ENCODE measurements around the gene CYTH1.
"Not testable (repeated sequence)": the region's sequence is repeated elsewhere in the genome, so short reads cannot be mapped to it uniquely, and the experiment has no call there.

The CYTH1 gene

GRCh38 chr17:78761789-78762406 is 20.2 kb downstream of the CYTH1 start:
- DNase-seq (ENCODE audit: low read depth in 2 of 2), result no peak

DNA sequence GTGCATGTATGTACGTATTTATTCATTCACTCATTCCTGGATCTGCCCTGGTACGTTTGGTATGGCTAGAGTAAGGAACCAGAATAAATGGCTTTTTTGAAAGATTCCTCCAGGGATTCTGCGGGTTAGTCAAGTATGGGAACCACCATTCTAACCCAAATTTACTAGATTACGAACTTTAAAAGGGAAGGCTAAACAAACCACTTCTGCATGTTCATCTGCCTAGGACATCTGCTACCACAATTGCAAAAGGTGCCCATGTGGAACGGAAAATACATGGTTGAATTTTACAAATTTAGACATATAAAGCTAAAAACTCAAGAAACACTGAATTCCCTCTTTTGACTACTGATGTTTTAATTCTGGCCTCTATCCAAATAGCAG is 22.1 kb downstream of the CYTH1 start:
- no peak for DNase-seq (ENCODE audit: low read depth in 2 of 2)

DNA sequence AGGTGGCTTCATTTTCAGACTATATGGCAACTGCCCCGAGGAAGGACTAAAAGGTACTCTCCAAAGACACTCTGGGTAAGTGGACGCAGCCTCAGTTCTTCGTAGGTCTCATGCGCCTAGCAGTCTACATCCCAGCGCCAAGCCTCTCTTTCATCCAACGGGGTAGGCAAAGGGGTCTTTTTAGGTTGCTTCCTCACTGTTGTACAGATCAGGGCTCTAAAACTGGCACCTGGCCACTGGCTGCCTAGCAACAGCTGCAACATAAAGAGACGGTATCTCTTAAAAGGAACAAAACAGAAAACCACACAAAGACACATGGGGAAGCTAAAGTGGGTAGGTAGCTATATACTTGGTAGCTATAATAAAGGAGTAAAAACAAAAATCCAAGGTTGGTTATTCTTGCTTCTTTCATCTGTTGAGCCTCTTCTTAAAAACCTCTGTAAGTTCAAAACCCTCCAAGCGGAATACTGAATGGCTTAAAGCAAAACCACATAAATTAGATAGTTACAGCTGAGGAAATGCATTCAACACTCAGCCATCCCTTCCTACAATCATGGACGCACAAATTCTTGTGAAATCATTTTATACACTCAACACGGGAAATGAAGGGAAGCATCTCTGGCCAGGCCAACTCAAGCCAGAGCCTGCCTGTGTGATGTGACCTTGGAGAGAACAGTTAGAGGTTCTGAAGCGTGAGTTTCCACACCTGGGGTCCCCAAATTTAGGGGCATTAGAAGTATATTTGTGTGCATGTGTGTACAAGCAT is 22.7 kb downstream of the CYTH1 start:
- no peak for DNase-seq (ENCODE audit: low read depth in 2 of 2)

GRCh38 chr17:78753316-78754250 is 28.5 kb downstream of the CYTH1 start:
- DNase-seq (ENCODE audit: low read depth in 2 of 2), result no peak

DNA sequence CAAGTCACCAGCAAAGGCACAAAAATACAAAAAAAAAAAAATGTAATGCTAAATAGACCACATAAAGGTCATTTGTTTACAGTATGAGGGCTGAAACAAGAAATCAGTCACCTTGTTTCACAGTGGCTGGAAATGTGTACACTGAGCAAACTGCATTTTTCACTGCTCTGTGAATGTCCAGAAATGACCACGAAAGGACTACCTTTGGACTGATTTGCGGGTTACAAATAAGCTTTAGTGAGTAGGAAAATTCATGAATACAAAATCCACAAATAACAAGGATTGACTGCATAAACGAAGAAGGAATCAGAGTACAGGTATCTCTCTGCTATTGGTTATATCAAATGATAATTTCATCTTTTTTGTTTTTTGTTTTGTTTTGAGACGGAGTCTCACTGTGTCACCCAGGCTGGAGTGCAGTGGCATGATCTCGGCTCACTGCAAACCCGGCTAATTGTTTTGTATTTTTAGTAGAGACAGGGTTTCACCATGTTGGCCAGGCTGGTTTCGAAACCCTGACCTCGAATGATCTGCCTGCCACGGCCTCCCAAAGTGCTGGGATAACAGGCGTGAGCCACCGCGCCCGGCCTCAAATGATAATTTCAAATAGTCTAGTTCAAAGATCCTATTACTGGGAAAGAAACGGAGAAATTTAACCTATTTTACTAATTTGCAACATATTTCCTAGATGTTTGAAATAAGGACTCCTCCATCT is 30.5 kb downstream of the CYTH1 start:
- DNase-seq (ENCODE audit: low read depth in 2 of 2), result no peak

DNA sequence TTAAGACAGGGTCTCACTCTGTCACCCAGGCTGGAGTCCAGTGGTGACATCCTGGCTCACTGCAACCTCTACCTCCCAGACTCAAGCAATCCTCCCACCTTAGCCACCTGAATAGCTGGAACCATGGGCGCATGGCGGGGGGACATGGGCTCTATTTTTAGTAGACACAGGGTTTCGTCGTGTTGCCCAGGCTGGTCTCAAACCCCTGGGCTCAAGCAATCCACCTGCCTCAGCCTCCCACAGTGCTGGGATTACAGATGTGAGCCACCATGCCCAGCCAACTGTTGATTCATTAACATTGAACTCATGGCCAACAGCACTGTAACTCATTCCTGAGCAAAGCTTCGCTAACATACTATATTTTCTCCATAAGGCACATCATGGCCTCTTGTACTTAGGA is 31.1 kb downstream of the CYTH1 start:
- not testable (repeated sequence) for DNase-seq (ENCODE audit: low read depth in 2 of 2)

- peak; percentile 49 to 60 for DNase-seq (ENCODE audit: low read depth in 2 of 2)
Observed at GRCh38 chr17:78748730-78749317, 33.2 kb downstream of the CYTH1 start.

DNA sequence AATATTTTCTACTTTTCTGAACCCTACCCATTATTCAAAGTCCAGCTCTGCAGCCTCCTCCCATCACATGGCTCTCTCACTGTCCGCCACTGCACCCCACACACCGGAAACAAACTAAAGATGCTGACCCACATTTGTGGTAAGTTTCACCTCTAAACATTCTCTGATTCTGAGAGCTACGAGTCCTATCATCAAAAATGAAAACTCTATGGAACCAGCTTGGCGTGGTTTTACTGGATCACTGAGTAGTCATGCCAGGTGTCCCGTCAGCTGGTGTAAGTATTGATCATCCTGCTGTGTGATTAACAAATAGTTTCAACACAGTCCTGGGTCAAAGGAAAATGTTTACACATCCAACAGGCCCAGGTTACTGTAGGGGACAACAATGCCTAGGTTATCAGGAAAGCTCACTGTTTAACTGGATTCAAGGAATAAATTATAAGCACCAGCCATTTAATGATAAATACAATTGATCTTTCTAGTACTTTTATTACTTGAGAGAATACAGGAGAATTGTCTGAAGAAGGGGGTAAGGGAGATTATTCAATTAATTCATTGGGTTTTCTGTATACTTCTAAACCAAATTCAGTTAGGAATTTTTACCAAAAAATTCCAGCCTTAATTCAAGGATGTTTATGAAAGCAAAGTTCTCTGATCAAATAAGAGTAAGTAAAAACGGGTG is 33.9 kb downstream of the CYTH1 start:
- DNase-seq (ENCODE audit: low read depth in 2 of 2), result no peak

DNA sequence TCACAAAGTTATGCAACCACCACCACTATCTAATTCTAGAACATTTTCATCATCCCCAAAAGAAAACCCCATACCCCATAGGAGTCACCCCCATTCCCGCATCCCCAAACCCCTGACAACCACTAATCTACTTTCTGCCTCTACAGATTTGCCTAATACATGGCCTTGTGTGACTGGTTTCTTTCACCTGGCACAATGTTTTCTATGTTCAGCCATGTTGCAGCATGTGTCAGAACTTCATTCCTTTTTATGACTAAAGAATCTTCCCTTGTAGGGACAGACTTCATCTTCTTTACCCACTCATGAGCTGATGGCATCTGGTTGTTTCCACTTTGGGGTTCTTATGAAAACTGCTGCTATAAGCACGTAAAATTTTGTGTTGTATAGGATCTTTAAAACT is 34.6 kb downstream of the CYTH1 start:
- DNase-seq (ENCODE audit: low read depth in 2 of 2), result no peak

GRCh38 chr17:78746949-78747269 is 35.2 kb downstream of the CYTH1 start:
- no peak for DNase-seq (ENCODE audit: low read depth in 2 of 2)

DNA sequence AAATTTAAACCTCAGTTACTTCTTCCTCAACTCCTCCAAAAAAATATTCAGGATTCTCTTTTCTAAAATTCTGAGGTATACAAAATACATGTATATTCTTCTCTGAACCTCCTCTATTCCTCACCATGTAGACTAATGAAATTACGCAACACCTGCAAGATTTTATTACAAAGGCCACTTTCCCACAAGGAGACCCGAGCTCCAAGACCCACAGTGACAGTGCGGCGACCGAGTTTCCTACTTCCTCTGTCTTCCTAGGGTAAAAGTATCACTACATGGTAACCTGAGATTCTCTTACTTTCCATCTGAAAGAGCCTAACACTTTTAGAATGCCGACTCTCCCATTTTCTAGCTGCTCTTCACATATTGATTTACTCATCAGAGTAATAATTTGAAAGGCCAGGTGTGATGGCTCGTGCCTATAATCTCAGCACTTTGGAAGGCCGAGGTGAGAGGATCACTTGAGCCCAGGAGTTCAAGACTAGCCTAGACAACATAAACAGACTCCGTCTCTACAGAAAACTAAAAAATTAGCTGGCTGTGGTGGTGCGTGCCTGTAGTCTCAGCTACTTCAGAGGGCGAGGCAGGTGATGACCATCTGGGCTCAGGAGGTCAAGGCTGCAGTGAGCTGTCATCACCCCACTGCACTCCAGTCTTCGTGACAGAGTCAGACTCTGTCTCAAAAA is 35.7 kb downstream of the CYTH1 start:
- DNase-seq (ENCODE audit: low read depth in 2 of 2), result no peak

- no peak for DNase-seq (ENCODE audit: low read depth in 2 of 2)
Observed at GRCh38 chr17:78745407-78746088, 36.5 kb downstream of the CYTH1 start.

DNA sequence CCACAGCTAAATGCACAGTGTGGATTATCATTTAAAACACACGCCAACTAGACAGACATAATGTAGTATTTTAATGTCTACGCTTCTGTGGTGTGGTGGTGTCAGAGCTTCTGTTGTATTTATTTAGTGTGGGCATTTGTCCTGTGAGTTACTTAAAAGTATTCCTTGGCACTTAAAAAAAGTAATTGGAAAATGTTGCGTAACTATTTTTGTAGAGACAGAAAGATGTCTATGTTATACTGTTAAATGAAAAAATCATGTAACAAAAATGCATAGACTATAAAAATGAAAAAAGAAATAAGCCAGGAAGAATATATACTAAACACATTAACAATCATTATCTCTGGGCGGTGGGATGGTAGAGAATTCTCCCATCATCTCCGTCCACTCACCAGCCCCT is 39.2 kb downstream of the CYTH1 start:
- no peak for DNase-seq (ENCODE audit: low read depth in 2 of 2)

- DNase-seq (ENCODE audit: low read depth in 2 of 2), result no peak
Observed at GRCh38 chr17:78741644-78742284, 40.3 kb downstream of the CYTH1 start.

DNA sequence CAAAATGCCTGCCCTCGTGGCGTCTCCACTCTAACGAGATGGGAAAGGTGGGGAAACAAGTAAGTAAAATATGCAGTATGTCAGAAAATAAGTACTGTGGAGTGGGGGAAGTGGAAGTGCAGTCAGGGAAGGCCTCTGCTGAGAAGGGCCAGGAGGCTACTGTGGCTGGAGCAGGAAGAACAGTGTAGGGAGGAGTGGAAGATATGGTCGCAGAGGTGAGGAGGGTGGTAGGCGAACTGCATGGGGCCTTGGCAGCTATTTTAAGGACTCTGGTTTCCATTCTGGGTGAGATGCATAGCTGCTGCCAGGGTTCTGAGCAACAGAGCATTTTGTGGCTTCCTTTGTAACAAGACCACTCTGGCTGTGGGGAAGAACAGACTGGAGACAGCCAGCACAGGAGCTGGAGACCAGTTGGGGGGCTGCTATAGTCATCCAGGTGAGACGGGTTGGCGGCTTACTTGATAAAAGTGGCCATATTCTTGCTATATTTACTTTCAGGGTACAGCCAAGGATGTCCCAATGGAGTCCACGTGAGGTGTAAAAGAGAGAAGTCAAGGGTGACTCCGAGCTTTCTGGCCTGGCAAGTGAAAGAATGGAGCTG is 42.6 kb downstream of the CYTH1 start:
- no peak for DNase-seq (ENCODE audit: low read depth in 2 of 2)

DNA sequence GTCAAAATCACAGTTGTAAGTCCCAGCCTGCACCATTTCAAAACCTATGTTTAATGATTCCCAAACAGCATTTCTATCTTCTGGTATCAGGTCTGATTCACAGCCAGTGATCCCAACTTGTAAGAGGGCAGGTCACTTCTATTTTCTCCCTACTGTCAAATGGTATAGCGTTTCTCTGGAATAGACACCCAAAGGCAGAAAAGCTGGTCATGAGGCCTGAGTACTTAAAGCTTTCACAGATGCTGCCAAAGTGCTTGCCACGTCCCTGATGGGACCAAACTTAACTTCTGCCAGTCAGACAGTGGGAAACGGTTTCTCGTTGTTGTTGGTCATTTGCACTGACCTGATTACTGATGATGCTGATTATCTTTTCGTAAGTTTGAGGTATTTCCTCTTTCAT is 43.4 kb downstream of the CYTH1 start:
- no peak for DNase-seq (ENCODE audit: low read depth in 2 of 2)

DNA sequence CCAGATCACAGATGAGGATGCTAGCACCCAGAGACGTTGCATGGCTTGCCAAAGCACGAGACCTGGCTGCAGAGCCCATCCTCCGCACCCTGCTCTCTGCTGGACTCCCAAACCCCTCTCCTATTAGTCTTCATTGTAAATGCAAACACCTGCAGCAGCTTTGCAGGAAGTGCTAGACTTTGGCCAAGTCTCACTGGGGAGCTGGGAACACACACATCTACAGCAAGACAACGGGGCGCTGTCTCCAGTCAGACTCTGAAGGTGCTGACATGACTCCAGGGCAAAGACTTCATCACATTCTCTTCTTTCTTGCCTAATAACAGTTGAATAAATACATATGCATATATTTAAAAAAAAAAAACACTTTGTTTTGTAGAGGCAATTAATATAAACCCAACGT is 43.8 kb downstream of the CYTH1 start:
- no peak for DNase-seq (ENCODE audit: low read depth in 2 of 2)

GRCh38 chr17:78737332-78737731 is 44.7 kb downstream of the CYTH1 start:
- DNase-seq (ENCODE audit: low read depth in 2 of 2), result no peak

DNA sequence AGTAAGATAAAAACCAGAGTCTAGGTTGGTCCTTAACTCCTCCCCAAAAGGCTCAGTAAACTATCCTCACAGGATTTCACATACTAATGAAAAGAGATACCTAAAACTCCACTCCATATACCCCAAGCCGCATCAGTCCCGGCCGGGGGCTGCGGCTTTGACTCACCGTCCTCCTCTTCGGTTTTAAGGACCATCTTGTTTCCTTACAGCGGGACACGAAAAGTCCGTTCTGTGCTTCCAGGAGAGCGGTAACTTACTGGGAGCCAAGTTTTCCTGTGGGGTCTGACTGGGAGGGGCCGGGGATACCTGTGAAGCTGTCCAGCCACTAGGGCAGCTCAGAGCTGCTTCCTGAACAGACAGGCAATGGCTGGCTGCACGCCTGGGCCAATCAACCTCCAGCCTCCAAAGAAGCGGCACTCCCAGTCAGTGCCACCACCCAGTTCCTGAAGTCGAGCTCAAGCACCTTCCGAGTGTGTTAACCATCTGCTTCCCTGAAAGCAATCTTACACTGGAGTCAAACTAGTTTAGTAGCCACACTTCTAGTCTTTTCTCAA is 45.5 kb downstream of the CYTH1 start:
- no peak for DNase-seq (ENCODE audit: low read depth in 2 of 2)

All from stimulated activated CD8-positive, alpha-beta memory T cell treated with anti-CD3 and anti-CD28 coated beads, Interleukin-2, amount 100 ng/mL, for 48 hours (primary cell).